HCT116 (cell line): ENCODE measurements around the gene BSX. TPM values are rescaled to one million over a fixed set of nuclear protein-coding genes. Genes with fewer than 3 reads are reported as not detected.

Experiments
- ATAC-seq: fragments of 200-7000 bp; cut with Tn5 transposase; 2 replicates; pipeline ENCODE4 v1.9.1; 2020; ENCODE audit warnings: mild to moderate bottlenecking, moderate library complexity
- BruUV-seq: library from RNA; stranded (reverse); fragments of 400-500 nt; replicated peaks from 2 replicates; lab custom pipeline; 2021; lab: Mats Ljungman, UMichigan
- CTCF ChIA-PET: fragments of 300-600 bp; sonication (Branson Sonifier 250); formaldehyde crosslinking; loops from one replicate; lab custom pipeline; 2021; ENCODE audit warnings: antibody characterized with exemption; lab: Charles Lee
- POLR2A ChIA-PET: fragments of 300-600, 350-600 bp; sonication (Branson Sonifier 250); formaldehyde crosslinking; loops from one replicate; lab custom pipeline; 2021; ENCODE audit warnings: antibody characterized with exemption; lab: Charles Lee
- RAD21 ChIA-PET, 2 experiments: fragments of 300-600 bp; sonication (Branson Sonifier 250); formaldehyde crosslinking; loops; one replicate each; lab custom pipeline; 2023; ENCODE audit warnings: low total read pairs in 2 of 2; ENCODE audit not compliant: uncharacterized antibody in 2 of 2, unreplicated experiment in 2 of 2, low non-redundant PET in 1 of 2; lab: Charles Lee
- DNase-seq: peaks from one replicate; pipeline ENCODE4 v3.0.0-alpha.2; 2010; ENCODE audit warnings: low read depth, low spot score
- H2AFZ ChIP-seq: fragments of 200-600 bp; shearing (Covaris generic), sonication (generic); 2 replicates; pipeline ENCODE4 v1.6.1; 2017; ENCODE audit warnings: low read depth, mixed run types, mixed read lengths, antibody characterized with exemption, low read length; ENCODE audit not compliant: poor library complexity, severe bottlenecking
- H3K27ac ChIP-seq: 2 replicates; pipeline ENCODE4 v1.5.1; 2012; ENCODE audit warnings: low read depth, low read length
- H3K27me3 ChIP-seq: fragments of 200-600 bp; sonication (generic); 2 replicates; pipeline ENCODE4 v1.6.1; 2016; ENCODE audit warnings: mixed run types, low read length, mixed read lengths; ENCODE audit not compliant: insufficient read depth
- H3K36me3 ChIP-seq, 2 experiments: fragments of 200-500 bp in 1 of 2; fragments of 200-600 bp in 1 of 2; sonication (Bioruptor generic) in 1 of 2; sonication (generic) in 1 of 2; 2 replicates each; pipeline versions ENCODE4 v1.5.1 to v1.6.1; 2014 to 2016; ENCODE audit warnings: low read length in 2 of 2, inconsistent platforms in 1 of 2, mixed read lengths in 1 of 2, mixed run types in 1 of 2; ENCODE audit not compliant: insufficient read depth in 2 of 2, control insufficient read depth in 1 of 2
- H3K4me1 ChIP-seq, 2 experiments: fragments of 200-600 bp in 1 of 2; sonication (generic) in 1 of 2; 2 replicates each; pipeline versions ENCODE4 v1.5.1 to v1.6.1; 2012 to 2017; ENCODE audit warnings: low read length in 2 of 2, inconsistent platforms in 1 of 2, mild to moderate bottlenecking in 1 of 2, mixed read lengths in 1 of 2, mixed run types in 1 of 2, moderate library complexity in 1 of 2; ENCODE audit not compliant: insufficient read depth in 2 of 2, control insufficient read depth in 1 of 2
- H3K4me2 ChIP-seq: fragments of 200-600 bp; sonication (generic); 2 replicates; pipeline ENCODE4 v1.6.1; 2017; ENCODE audit warnings: mixed run types, low read length, mixed read lengths
- H3K4me3 ChIP-seq, 2 experiments: fragments of 200-600 bp in 1 of 2; sonication (generic) in 1 of 2; replicated peaks in 1 of 2; 2 replicates each; pipeline ENCODE4 v1.5.1; 2011 to 2016; ENCODE audit warnings: low read length in 2 of 2, control low read depth in 1 of 2, low read depth in 1 of 2, mild to moderate bottlenecking in 1 of 2, mixed read lengths in 1 of 2, mixed run types in 1 of 2
- H3K79me2 ChIP-seq: fragments of 200-600 bp; sonication (generic); 2 replicates; pipeline ENCODE4 v1.6.1; 2017; ENCODE audit warnings: mild to moderate bottlenecking, mixed run types, low read length, moderate library complexity, mixed read lengths; ENCODE audit not compliant: insufficient read depth
- H3K9ac ChIP-seq: fragments of 200-600 bp; sonication (generic); 2 replicates; pipeline ENCODE4 v1.6.1; 2016; ENCODE audit warnings: low read length, mixed read lengths
- H3K9me2 ChIP-seq: fragments of 200-600 bp; sonication (generic), shearing (Covaris generic); 2 replicates; pipeline ENCODE4 v1.6.1; 2017; ENCODE audit warnings: mixed run types, mild to moderate bottlenecking, moderate library complexity; ENCODE audit not compliant: insufficient read depth
- H3K9me3 ChIP-seq, 2 experiments: fragments of 200-500 bp in 1 of 2; fragments of 200-600 bp in 1 of 2; sonication (Bioruptor generic) in 1 of 2; sonication (generic) in 1 of 2; 2 replicates each; pipeline ENCODE4 v1.6.1; 2014 to 2017; ENCODE audit warnings: low read length in 2 of 2, mixed read lengths in 2 of 2, inconsistent platforms in 1 of 2, low read depth in 1 of 2, mild to moderate bottlenecking in 1 of 2, mixed run types in 1 of 2, moderate library complexity in 1 of 2; ENCODE audit not compliant: control insufficient read depth in 1 of 2, insufficient read depth in 1 of 2
- H4K20me1 ChIP-seq: fragments of 200-600 bp; sonication (generic), shearing (Covaris generic); 2 replicates; pipeline ENCODE4 v1.6.1; 2017; ENCODE audit warnings: mixed run types, mild to moderate bottlenecking, moderate library complexity; ENCODE audit not compliant: insufficient read depth
- EZH2 ChIP-seq: fragments of 200-600 bp; sonication (generic); IDR thresholded peaks from 2 replicates; pipeline ENCODE4 v1.6.1; 2017; ENCODE audit warnings: antibody characterized with exemption, mixed run types
- FOSL1 ChIP-seq: IDR thresholded peaks from 2 replicates; pipeline ENCODE4 v1.6.1; 2012; ENCODE audit warnings: low read depth
- TCF7L2 ChIP-seq: IDR thresholded peaks from 2 replicates; pipeline ENCODE4 v1.7.0; 2011; ENCODE audit warnings: borderline replicate concordance, inconsistent platforms; ENCODE audit not compliant: insufficient read depth, insufficient read length; ENCODE audit errors: extremely low read depth
- ZFX ChIP-seq: fragments of 450-650 bp; IDR thresholded peaks from 2 replicates; pipeline ENCODE4 v1.6.1; 2017
- intact Hi-C: fragments of 100-400 bp; cut with micrococcal nuclease; formaldehyde crosslinking; loops from 2 replicates; pipeline ENCODE4 v1.10.0; 2022
- total RNA-seq: library from RNA; stranded (reverse); gene quantifications from one replicate; pipeline ENCODE4 v1.2.1, GENCODE V29; 2021; ENCODE audit not compliant: unreplicated experiment
- TF ChIP-seq, protein P1 (sequence below): IDR thresholded peaks from 2 replicates; pipeline ENCODE4 v1.6.1; 2012; ENCODE audit warnings: low read depth

BSX gene
- total RNA-seq, 1 experiment from 2014 or later: not detected

DNA sequence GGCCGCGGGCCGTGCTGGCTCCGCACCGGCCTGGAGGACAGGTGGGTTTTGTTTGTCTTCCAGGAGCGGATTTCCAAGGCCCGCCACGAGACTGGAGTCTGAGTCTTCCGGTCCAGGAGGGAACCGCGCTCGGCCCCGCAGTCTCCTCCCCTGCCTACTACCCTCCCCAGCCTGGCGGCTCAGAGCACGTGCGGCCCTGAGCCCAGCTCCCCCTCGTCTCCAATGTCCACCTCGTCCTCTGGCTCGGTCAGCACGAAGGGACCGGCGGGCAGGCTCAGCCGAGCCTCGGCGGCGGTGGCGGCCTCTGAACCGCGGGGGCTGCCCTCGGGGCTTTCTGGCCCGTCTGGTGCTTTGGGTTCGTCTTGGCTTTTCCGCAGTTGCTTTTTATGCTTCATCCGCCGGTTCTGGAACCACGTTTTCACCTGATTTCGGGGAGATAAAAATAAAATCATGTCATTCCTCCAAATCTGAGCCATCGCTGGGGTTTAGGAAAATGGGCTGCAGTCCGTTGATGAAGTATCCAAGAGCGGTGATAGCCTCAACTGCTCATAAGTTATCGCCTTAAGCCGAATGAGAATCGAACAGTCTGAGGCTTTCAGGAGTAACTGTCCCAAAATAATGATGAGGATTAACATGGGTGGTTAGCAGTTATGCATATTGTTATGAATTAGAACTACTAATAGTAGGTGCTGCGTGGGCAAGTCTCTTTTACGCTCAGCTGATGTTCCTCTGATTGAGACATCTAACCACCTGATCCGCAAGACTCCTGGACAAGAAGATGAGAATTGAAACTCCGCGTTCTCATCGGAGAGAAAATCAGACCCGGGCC, 4.0 kb downstream of the BSX start (continued):
- TF ChIP-seq TCF7L2 (no peak), EZH2 (no peak), ZFX (no peak)

DNA sequence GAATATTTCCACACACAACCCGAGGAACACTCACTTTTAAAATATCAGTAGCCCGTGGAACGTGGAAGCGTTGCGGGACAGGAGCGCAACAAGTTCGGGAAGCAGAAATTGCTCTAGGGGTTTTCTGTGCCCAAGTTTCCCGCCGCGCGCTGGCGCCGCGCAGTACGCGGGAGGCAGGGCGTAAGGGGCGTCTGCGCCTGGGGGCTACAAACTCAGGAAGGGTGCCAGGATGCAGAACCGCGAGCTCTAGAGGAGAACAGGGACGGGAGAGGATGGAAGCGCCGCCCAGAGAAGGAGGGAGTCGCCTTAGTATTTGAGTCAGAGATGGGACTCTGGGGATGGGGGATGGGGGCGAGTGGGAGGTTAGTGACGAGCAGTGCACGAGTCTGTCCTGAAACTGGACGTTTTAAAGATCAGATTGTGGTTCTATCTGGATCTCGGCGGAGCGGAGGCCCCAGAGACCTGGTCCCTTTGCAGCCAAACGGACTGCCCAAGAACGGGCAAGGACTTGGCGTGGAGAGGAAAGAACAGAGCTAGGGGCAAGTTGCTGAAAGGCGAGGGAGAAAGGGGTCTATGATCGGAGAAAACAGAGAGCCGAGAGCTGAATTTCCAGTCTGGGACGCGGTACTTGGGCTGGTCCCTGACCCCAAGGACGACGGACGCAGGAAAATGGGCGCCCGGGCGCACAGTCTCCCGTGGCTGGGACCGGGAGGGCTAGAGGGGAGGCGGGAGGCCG, 4.7 kb downstream of the BSX start:
- no peak for ATAC-seq
- H2AFZ ChIP-seq: no peak overlapping the region

More for the DNA sequence above, 4.7 kb downstream of the BSX start:
- Histone ChIP-seq H3K79me2 (no peaks in the 10 kb centered on the region), H3K4me1 (no peaks in the 10 kb centered on the region), H3K9ac (no peak overlapping the region), H3K4me3 (no peak overlapping the region), H4K20me1 (no peaks in the 10 kb centered on the region), H3K4me2 (no peak overlapping the region), H3K27me3 (peaks cover 76% of the 10 kb centered on the region), H3K9me2 (no peaks in the 10 kb centered on the region), H3K9me3 (no peaks in the 10 kb centered on the region), H3K36me3 (no peaks in the 10 kb centered on the region), H3K27ac (no peak overlapping the region)
- POLR2A ChIA-PET: no interaction called here
- no peak for TF ChIP-seq FOSL1
- TF ChIP-seq, protein P1, sequence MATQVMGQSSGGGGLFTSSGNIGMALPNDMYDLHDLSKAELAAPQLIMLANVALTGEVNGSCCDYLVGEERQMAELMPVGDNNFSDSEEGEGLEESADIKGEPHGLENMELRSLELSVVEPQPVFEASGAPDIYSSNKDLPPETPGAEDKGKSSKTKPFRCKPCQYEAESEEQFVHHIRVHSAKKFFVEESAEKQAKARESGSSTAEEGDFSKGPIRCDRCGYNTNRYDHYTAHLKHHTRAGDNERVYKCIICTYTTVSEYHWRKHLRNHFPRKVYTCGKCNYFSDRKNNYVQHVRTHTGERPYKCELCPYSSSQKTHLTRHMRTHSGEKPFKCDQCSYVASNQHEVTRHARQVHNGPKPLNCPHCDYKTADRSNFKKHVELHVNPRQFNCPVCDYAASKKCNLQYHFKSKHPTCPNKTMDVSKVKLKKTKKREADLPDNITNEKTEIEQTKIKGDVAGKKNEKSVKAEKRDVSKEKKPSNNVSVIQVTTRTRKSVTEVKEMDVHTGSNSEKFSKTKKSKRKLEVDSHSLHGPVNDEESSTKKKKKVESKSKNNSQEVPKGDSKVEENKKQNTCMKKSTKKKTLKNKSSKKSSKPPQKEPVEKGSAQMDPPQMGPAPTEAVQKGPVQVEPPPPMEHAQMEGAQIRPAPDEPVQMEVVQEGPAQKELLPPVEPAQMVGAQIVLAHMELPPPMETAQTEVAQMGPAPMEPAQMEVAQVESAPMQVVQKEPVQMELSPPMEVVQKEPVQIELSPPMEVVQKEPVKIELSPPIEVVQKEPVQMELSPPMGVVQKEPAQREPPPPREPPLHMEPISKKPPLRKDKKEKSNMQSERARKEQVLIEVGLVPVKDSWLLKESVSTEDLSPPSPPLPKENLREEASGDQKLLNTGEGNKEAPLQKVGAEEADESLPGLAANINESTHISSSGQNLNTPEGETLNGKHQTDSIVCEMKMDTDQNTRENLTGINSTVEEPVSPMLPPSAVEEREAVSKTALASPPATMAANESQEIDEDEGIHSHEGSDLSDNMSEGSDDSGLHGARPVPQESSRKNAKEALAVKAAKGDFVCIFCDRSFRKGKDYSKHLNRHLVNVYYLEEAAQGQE: no peak
- CTCF ChIA-PET: no interaction called here
- intact Hi-C loops: no loop called here
- DNase-seq: no peak
- RAD21 ChIA-PET: no interaction called here
- no TSS peak for BruUV-seq
